ENCODE results near the gene DLX1. TPM values are rescaled to one million over a fixed set of nuclear protein-coding genes. Genes with fewer than 3 reads are reported as not detected.

Gene DLX1
- total RNA-seq, 3 donors from 2014 or later = 0.29 TPM; not detected in 2

DNA sequence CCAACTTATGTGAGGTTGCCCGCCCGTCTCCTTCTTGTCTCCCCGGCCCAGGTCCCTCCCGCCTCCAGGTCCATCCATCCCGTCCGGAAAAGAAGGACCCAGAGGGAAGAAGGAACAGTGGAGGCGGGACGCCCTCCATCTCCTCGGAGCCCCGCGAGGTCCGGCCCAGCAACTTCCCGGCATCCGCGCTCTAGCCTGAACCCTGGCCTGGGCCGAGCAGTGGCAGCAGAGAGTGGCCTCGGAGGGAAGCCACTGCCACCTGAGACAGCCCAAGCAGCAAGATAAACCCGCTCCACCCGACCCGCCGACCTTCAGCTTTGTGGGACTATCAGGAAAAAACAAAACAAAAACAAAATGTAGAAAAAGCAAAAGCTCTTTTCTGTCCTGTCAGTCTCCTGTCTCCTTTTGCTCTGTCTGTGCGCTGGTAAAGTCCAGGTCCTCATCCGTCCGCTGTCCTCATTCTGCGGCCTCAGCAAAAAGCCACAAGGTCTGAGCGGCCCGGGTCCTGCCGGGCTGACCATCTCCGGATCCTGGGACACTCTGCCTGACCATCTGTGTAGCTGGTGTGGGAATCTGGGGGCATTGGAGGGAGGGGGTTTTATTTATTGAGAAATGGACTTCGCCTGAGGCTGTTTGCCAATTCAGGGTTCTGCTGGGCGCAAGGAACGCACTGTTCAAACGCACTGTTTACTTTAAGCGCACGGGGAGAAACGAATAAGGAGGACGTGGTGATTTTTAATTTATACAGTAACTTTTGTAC is 3.1 kb downstream of the DLX1 start:
- Histone ChIP-seq H3K27ac (no peak overlapping the region), H3K9me3 (no peaks in the 10 kb centered on the region), H3K36me3 (no peaks in the 10 kb centered on the region), H3K4me3 (no peak overlapping the region), H3K4me1 (peaks cover 8 to 25% of the 10 kb centered on the region in 2 donors), H3K27me3 (peaks cover 25 to 100% of the 10 kb centered on the region in 2 donors)
- no peak for DNase-seq (ENCODE audit: low spot score in 2 of 2)
- intact Hi-C loops (cut with DNase I; ENCODE audit: low total_unique reads) = no loop called here
- TF ChIP-seq POLR2AphosphoS5 (IDR thresholded peaks at IDR 0.05) = no peak
- TF ChIP-seq, protein P1, sequence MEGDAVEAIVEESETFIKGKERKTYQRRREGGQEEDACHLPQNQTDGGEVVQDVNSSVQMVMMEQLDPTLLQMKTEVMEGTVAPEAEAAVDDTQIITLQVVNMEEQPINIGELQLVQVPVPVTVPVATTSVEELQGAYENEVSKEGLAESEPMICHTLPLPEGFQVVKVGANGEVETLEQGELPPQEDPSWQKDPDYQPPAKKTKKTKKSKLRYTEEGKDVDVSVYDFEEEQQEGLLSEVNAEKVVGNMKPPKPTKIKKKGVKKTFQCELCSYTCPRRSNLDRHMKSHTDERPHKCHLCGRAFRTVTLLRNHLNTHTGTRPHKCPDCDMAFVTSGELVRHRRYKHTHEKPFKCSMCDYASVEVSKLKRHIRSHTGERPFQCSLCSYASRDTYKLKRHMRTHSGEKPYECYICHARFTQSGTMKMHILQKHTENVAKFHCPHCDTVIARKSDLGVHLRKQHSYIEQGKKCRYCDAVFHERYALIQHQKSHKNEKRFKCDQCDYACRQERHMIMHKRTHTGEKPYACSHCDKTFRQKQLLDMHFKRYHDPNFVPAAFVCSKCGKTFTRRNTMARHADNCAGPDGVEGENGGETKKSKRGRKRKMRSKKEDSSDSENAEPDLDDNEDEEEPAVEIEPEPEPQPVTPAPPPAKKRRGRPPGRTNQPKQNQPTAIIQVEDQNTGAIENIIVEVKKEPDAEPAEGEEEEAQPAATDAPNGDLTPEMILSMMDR (IDR thresholded peaks at IDR 0.05) = no peak
- no peak for TF ChIP-seq POLR2A (IDR thresholded peaks at IDR 0.05)

DNA sequence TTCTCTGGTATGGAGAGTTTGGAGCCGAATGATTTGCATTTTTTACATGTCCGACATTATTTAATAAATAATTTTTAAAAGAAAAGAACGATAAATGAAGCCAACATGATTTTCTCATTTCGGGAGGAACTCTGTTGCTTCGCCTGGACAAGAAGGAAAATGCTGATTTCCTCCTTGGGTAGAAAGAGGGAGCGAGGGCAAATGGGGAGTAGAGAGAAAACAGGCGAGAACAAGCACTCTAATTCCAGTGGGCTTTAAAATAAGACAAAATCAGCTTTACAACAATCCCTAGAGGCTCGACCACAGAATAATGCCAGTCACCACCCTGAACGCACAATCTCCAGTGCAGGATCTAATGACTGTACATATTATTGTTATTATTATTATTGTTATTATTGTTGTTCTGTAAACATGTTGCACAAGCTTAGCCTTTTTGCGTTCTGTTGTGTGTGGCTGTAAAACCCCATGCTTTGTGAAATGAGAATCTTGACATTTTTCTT is 3.7 kb downstream of the DLX1 start:
- H3K4me1 ChIP-seq = peaks cover 8 to 25% of the 10 kb centered on the region in 2 donors
- no peak overlapping the region for H3K27ac ChIP-seq
- DNase-seq (ENCODE audit: low spot score in 2 of 2) = no peak
- intact Hi-C loops (cut with DNase I; ENCODE audit: low total_unique reads) = no loop called here
- H3K9me3 ChIP-seq = no peaks in the 10 kb centered on the region
- H3K4me3 ChIP-seq = no peak overlapping the region
- peaks cover 26 to 100% of the 10 kb centered on the region in 2 donors for H3K27me3 ChIP-seq
- H3K36me3 ChIP-seq = no peaks in the 10 kb centered on the region
- TF ChIP-seq, protein P1 (IDR thresholded peaks at IDR 0.05) = no peak
- no peak for TF ChIP-seq POLR2A (IDR thresholded peaks at IDR 0.05)
- TF ChIP-seq POLR2AphosphoS5 (IDR thresholded peaks at IDR 0.05) = no peak

DNA sequence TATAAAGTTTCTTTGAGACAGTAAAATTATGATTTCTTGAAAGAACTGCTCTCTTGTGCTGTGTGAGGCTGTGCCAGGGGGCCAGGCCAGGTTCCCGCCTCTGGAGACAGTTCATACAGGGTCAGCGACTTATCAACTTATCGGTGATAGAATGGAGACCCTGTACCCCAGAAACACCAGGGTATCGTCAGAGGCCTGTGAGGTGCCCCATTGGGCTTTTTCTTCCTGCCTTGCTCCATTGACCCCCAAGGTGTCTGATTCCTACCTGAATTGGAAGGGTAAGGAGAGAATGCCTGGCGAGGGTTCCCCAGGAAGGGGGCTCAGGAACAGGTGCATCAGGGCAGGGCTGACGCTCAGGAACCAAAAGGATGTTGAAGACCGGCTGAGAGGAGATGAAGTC is 4.3 kb downstream of the DLX1 start:
- H3K9me3 ChIP-seq = no peaks in the 10 kb centered on the region
- DNase-seq (ENCODE audit: low spot score in 2 of 2) = no peak
- no peak overlapping the region for H3K4me3 ChIP-seq
- intact Hi-C loops (cut with DNase I; ENCODE audit: low total_unique reads) = no loop called here
- H3K27me3 ChIP-seq = peaks cover 27 to 100% of the 10 kb centered on the region in 2 donors
- no peaks in the 10 kb centered on the region for H3K36me3 ChIP-seq
- H3K27ac ChIP-seq = no peak overlapping the region
- TF ChIP-seq, protein P1 (IDR thresholded peaks at IDR 0.05) = no peak
- no peak for TF ChIP-seq POLR2AphosphoS5 (IDR thresholded peaks at IDR 0.05)
- no peak for TF ChIP-seq POLR2A (IDR thresholded peaks at IDR 0.05)
- peaks cover 5 to 26% of the 10 kb centered on the region in 2 donors for H3K4me1 ChIP-seq

DNA sequence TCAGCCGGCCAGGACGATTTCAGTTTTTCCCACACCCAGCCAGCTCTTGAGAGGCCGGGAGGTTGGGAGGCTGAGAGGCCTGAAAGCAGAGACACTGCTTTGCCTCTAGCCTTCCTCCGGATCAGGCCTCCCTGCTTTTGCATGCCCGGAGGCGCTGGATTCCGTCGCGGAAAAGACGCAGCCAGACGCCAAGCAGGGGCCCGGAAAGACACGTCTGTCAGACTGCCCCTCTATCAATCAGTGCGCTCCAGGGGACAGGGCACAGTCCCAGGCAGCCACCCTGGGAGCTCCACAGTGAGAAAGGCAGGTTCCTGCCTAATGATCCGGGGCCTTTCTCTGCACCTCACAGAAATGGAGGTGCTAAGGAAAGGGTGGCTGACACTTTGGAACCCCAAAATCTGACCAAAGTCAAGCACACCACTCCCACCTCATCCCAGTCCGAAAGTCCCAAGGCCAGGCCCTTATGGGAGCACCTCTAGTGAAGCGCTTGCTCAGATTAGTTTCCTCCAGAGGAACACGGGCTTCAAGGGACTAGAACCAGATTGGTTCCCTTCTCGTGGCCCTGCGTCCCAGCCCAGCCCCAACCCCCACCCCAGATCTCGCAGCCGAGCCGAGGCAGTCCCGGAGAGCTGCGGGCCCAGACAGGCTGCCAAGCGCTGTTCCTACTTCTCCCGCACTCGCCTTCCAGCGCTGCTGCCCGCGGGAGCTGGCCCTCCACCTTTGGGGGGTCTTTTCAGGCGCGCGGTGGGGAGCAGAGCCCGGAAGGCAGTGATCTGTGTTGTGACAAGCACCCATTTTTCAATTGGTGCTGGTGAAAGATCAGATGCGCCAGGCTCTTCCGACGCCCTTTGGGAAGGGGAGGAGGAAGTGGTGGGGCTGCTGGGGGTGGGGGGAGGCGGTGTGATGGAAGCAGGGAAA is 5.0 kb downstream of the DLX1 start:
- DNase-seq (ENCODE audit: low spot score in 2 of 2) = no peak
- H3K4me3 ChIP-seq = no peak overlapping the region
- intact Hi-C loops (cut with DNase I; ENCODE audit: low total_unique reads) = no loop called here
- H3K27me3 ChIP-seq = peaks cover 26 to 100% of the 10 kb centered on the region in 2 donors
- no peaks in the 10 kb centered on the region for H3K36me3 ChIP-seq
- TF ChIP-seq POLR2A (IDR thresholded peaks at IDR 0.05) (no peak), POLR2AphosphoS5 (IDR thresholded peaks at IDR 0.05) (no peak)
- TF ChIP-seq, protein P1 (IDR thresholded peaks at IDR 0.05) = no peak
- no peaks in the 10 kb centered on the region for H3K9me3 ChIP-seq
- H3K27ac ChIP-seq = no peak overlapping the region
- H3K4me1 ChIP-seq = peaks cover 4 to 27% of the 10 kb centered on the region in 2 donors

Data from breast epithelium (tissue), 4 donors.